Jurkat, Clone E6-1 (cell line): ENCODE data around the gene CRISP3. TPM values are rescaled to one million over a fixed set of nuclear protein-coding genes. Genes with fewer than 3 reads are reported as not detected.
"Not testable (repeated sequence)": the region's sequence is repeated elsewhere in the genome, so short reads cannot be mapped to it uniquely, and the experiment has no call there.

ENCODE experiments used
- DNase-seq: peaks from one replicate; pipeline ENCODE4 v3.0.0-alpha.2; 2011; ENCODE audit warnings: low read depth, low spot score
- H3K4me3 ChIP-seq: 2 replicates; pipeline ENCODE4 v1.5.1; 2011; ENCODE audit warnings: mild to moderate bottlenecking, low read length, control low read depth, moderate library complexity
- polyA plus RNA-seq: library from polyadenylated mRNA; unstranded; fragments of >200 nt; gene quantifications from one replicate; pipeline ENCODE4 v1.2.1, GENCODE V29; 2012; ENCODE audit warnings: missing spikeins; ENCODE audit not compliant: insufficient read length, insufficient read depth

The CRISP3 gene, protein sequence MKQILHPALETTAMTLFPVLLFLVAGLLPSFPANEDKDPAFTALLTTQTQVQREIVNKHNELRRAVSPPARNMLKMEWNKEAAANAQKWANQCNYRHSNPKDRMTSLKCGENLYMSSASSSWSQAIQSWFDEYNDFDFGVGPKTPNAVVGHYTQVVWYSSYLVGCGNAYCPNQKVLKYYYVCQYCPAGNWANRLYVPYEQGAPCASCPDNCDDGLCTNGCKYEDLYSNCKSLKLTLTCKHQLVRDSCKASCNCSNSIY
- not detected for polyA plus RNA-seq

DNA sequence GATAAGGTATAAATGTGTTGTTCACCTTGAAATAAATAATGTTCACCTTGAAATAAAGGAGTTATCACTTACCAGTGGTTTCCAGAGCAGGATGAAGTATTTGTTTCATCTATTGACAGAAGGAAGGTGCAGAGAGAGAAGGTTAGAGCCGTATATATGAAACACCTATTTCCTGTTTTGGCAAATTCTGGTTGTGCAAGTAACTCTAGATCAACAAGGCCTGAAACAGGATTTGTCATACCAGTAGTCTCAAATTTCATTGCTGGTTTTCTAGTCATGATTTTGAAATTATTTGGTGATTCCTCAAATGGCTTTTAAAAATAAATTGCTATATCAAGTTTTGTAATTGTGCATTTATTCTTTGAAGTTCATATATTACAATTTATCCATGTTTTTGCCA is at the start of gene CRISP3:
TSS of gene CRISP3 (minus strand) at position 130 of the 400 bp plus-strand sequence. CDS start at position 109, 21 bp downstream.
- no peak within 1 kb of the TSS for H3K4me3 ChIP-seq

DNA sequence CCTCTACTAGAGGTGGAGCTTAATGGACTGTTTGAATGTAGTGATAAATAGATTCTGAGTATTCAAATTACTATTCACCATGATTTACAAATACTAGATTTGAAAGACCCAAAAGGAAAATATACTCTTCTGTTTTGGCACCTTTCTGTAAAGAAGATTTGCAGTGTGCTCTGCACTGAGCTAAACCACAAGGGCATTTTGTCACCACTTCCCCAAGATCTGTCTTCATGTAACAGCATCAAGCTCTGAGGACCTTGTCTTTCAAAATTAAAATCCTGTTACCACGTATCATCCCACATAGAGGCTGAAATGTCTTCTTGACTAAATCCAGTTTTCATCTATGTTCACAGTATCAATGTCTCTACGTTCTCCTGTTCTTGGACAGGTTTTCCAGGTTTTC is 46.2 kb upstream of the CRISP3 start:
- no peak for DNase-seq
- H3K4me3 ChIP-seq: no peak overlapping the region

More for the DNA sequence above, at the start of gene CRISP3:
- DNase-seq: no peak

DNA sequence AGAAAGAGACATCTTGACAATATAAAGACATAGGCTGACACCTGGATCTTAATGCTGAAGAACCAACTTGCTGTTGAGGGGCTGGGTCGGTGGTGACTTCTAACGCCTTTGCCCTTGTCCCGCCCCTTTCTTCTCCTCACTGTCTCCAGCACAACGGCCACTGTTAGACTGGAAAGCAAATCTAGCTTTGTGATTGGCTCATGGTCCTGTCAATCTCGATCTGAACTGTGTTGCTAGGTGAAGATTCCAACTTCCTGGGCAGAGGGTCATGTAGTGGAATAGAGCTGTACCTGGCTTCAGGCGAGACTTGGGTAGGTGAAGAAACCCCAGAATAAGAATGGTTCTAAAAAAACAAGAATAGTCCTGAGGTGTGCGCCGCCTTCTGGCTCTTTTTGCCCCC is 43.0 kb upstream of the CRISP3 start, which contains the start of gene PGK2:
TSS of gene PGK2 (minus strand) at position 110 of the 400 bp plus-strand sequence. CDS start at position 12, 98 bp downstream.
- peak; percentile 30 for DNase-seq
- H3K4me3 ChIP-seq: no peak within 1 kb of the TSS

DNA sequence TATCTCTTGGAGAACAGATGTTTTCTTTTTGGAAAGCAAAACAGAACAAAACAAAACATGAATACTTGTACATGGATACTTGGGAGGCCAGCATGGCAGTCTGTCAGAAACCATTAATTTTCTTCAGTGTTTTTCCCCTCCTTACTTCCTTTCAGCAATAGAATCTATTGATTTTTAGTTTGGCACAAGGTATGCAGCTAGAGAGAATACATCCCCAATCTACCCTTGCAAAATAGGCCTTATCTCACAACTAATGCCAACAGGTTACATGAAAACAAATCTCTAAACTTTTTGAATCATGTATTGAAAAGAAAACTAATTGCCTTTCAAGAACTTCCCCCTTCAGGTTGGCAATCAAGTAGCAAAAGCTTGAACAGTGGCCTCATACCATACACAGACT is 40.1 kb upstream of the CRISP3 start:
- DNase-seq: no peak
- no peak overlapping the region for H3K4me3 ChIP-seq

DNA sequence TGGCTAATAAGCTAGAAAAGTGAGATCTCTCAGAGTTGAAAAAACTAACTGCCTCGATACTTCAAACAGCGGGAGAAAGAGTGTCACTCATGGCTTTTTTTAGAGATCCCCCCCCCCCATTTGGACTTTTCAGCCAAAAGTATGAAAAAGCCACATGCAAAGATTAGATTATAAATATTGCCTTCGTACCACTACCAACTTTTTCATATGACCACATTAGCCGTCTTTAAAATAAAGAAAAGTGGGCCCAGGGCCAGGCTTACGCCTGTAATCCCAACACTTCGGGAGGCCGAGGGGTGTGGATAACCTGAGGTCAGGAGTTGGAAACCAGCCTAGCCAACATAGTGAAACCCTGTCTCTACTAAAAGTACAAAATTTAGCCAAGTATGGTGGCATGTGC is 38.5 kb upstream of the CRISP3 start:
- DNase-seq: no peak
- no peak overlapping the region for H3K4me3 ChIP-seq

DNA sequence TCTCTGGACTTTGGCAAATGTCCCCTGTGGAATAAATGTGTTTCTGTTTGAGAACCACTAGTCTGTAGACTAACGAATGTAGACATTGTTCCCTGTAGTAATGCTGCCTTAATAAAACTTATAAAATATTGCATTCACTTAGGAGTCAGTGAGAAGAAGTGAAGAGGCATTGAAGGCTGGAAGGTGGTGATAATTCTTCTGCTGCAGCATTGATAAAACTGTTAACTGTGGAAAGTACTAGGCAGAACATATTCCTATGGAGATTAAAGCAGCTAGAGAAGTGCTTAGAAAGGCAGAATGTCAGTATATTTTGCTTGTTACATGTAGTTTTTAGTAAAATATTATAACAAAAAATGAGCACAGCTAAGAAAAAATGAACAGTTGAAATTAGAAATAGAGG is 38.1 kb upstream of the CRISP3 start:
- H3K4me3 ChIP-seq: no peak overlapping the region
- DNase-seq: no peak

DNA sequence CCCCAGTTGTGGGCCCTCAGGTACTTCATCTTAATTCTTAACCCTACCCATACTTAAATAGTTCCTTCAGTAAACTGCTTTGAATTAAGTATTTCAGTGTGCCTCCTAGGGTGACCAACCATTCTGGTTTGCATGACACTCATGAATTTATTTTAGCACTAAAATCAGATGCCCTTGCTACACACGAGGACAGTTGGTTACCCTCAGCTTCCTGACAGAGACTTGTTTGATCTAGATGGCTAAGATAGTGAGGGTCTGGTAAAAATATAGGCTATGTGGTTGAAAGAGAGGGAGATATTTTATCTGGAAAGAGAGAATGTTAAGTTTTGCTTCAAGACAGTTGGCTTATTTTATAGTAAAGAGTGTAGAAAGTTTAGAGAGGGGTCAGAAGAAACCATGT is 32.3 kb upstream of the CRISP3 start:
- no peak for DNase-seq
- H3K4me3 ChIP-seq: no peak overlapping the region

DNA sequence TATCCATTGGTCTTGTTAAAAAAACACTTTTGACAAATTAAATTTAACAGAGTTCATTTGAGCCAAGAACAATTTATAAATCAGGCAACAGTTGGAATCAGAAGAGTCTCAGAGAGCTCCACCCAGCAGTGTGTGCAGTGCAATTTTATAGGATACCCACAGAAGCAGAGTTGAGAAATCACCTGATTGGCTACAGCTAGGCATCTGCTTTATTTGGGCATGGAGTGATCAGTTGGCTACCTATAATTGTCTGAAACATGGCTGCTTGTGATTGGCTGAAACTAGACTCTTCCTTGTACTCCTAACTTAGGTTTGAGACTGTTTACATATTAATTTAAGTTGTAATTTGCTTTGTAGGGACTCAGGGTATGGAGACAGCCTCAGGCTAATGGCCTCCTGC is 30.9 kb upstream of the CRISP3 start:
- H3K4me3 ChIP-seq: no peak overlapping the region
- no peak for DNase-seq

DNA sequence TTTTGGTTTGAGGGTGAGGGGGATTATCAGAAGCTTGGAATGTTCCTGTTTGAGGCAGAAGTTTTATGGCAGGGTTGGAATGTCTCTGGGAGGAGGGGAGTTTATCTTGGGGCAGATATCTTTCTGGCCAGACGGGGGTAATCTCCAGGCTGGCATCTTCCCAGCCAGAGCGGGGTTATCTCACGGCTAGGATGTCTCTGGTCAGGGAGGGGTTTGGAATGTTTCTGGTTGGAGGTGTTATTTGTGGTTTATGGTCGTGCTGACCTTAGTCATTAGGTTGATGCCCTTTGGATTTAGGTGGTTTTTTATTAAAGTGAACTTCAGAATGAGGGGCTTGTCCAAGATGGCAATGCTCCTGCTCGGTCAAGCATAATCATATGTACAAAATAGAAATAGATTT is 28.1 kb upstream of the CRISP3 start:
- no peak for DNase-seq
- H3K4me3 ChIP-seq: no peak overlapping the region

DNA sequence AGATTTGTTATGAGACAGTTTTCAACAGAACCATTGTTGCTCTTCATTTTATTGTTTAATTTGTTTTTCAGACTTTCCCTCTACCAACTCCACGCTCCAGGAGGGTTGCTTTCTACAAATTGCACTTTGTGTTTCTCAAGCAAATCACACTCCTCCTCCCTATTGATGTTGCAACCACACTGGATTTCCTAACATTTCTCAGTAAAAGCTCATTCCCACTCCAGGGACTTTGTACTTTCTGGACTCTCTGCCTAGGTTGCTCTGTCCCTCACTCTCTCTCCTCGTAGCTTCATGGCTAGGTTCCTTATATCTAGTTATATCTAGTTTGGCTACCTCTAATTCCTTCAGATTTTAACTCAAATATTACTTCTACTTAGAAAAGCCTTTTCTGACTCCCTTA is 22.6 kb upstream of the CRISP3 start:
- DNase-seq: no peak
- no peak overlapping the region for H3K4me3 ChIP-seq

DNA sequence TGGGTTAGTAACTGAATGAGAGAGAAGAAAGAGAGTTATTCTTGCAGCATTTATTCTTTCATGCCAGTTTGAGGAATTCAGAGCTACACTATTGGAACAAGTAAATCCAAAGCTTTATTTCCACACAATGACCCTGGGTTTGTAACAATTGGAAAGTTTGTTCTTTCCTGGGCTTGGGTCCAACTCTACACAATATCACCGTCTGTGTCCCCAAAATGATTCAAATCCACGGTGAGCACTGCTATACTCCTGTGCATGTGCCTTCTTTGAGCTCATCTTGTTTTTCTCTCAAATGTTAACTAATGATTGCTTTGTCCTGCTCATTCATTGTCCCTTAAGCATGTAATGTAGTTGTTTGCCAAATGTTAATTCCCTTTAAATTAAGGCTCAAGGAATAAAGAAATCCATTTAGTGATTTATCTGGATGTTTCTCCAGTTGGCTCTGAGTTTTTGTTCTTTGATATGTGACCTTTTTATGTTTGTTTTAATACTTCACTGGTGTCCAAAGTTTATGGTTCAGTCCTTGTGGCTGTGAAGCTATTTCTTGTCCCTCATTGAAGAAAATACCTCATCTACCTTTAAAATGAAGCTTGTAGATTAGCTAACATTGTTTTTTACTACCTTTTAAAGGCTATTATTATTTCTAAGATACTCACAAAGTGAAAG is 20.5 kb upstream of the CRISP3 start:
- no peak overlapping the region for H3K4me3 ChIP-seq
- no peak for DNase-seq

DNA sequence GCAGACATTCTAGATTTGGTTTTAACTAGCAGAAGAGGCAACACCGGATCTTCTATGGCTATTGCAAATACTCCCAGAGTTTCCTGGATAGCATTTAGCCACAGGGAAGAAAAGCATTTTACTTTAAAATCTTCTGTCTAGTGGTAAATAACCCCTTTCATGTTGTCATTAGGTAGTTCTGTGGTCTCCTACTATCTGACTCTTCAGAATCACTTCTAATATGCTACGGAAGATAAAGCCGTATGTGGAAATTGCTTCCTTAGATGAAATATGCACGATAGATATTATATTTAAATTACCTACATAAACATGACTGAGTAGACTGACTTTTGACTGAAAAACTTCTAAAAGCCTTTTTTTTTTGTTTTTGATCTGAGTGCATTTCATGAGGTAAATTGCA is 759 bp downstream of the CRISP3 start:
- H3K4me3 ChIP-seq: no peak overlapping the region
- DNase-seq: no peak

DNA sequence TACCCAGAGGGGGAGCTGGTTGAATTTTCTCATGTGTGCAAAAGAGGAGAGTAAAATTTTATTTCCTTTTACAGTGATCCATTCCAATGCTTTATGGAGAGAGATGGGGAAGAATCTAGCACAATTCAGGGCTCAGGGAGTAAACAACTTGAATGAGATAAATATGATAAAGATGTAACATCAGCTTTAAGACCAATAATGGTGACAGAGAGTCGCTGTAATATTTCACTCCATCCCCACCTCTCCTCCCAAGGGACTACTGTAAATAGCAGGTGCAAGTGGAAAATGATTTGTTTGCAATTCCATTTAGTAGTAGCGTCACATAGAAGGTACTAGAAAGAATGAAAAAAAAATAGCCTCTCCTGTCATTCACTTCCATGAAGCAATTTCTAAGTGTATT is 4.8 kb downstream of the CRISP3 start:
- no peak for DNase-seq
- no peak overlapping the region for H3K4me3 ChIP-seq

DNA sequence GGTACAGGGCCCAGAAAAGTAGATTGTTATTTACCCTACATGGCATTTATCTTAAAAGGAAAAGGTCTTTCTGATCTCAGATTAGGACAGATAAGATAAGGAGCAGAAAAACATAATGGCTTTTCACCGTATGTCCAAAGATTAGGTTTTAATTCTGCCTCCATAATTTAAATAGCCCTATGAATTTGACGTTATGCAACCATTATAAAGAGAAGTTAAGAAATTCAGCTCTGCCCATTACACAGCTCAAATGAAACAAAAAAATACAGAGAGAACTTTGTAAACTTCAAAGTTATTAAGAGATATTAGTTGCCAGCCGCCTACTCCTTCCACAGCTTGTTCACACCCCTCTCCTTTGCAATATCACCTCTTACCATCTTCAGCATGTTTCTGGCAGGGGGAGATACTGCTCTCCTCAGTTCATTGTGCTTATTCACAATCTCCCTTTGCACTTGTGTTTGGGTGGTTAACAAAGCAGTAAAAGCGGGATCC is 8.1 kb downstream of the CRISP3 start:
- no peak for DNase-seq
- no peak overlapping the region for H3K4me3 ChIP-seq

DNA sequence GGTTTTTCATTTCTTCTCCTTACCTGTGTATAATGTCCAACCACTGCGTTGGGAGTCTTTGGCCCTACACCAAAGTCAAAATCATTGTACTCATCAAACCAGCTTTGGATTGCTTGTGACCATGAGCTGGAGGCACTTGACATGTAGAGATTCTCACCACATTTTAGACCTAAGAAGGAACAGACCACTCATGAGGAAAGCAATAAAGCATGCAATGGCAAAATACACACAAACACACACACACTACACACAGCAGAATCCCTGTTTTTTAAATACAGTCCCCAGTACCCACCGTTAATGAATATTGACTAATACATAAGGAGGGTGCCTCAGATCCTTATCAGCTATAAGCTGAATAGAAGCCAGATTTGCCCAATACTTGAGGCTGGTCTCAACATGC is 10.5 kb downstream of the CRISP3 start:
- DNase-seq: no peak
- H3K4me3 ChIP-seq: no peak overlapping the region

DNA sequence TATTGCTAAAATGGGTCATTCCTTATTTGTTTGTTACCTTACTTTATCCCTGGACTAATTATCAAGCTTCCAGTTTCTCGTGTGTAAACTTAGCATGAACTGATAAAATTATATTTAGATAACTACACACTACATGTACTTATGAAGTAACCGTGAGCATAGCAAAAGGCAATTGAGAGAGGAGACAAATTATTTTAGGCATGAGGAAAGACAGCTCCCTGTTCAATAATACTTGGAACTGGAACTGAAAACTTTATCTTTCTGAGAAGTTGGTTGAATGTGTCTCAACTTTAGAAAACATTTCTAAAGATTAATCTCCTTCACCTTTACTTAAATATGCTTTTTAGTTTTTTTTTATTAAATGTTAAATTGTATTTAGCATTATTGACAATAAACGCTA is 11.4 kb downstream of the CRISP3 start:
- no peak overlapping the region for H3K4me3 ChIP-seq
- DNase-seq: no peak

DNA sequence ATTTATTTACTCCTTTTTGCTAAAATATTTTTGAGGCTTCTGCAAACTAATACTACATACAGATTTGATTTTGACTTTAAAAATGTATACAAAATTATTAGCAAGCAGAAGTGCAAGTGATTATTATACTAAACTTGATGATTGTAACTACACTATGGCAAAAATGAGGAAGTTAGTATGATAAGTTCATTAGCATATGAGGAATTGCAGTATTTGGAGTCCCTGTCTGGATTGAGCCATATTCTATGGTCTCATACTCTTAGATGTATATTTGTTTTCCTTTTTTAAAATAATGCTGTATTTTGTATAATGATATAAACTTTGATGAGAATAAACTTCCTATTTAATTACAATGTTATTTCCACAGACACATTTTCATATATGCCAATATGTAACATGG is 13.9 kb downstream of the CRISP3 start:
- DNase-seq: no peak
- no peak overlapping the region for H3K4me3 ChIP-seq

DNA sequence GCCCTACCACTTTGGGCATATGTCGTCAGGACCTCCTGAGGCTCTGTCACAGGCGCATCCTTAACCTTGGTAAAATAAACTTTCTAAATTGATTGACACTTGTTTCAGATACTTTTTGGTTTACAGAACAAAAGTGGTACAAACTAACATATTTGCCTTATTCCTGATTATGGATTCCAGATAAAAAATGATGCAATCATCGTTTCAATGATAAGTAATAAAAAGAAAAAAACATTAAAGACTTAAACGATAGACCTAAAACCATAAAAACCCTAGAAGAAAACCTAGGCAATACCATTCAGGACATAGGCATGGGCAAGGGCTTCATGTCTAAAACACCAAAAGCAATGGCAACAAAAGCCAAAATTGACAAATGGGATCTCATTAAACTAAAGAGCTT is 20.3 kb downstream of the CRISP3 start:
- DNase-seq, H3K4me3 ChIP-seq: not testable (repeated sequence)

DNA sequence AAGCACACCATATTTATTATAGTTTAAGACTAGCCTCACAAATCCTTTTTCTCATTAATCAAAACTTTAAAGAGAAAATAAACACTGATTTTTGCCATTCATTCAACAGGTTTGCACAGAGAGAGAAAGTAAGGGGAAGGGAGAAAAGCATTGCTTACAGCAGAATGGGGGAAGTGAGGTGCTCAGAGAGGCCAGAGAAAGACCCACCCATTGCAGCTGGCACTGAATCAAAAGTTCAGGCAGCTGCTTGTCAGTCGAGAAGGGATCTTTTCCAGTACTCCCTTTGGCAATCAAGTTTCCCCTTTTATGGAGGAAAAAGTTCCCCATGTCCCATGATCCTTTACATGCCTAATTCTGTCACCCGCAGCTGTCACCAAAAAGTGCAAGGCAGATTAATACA is 22.9 kb downstream of the CRISP3 start:
- DNase-seq: no peak
- no peak overlapping the region for H3K4me3 ChIP-seq

DNA sequence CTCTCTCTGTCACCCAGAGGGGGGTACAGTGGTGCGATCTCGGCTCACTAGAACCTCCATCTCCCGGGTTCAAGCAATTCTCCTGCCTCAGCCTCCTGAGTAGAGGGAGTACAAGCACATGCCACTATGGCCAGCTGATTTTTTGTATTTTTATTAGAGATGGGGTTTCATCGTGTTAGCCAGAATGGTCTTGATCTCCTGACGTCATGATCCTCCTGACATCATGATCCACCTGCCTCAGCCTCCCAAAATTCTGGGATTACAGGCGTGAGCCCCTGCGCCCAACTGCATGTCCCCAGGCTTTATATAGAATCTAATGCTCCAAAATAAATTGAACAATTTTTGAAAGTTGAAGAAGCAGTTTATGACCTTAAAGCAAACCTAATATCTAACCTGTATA is 23.8 kb downstream of the CRISP3 start:
- DNase-seq: no peak
- H3K4me3 ChIP-seq: no peak overlapping the region

DNA sequence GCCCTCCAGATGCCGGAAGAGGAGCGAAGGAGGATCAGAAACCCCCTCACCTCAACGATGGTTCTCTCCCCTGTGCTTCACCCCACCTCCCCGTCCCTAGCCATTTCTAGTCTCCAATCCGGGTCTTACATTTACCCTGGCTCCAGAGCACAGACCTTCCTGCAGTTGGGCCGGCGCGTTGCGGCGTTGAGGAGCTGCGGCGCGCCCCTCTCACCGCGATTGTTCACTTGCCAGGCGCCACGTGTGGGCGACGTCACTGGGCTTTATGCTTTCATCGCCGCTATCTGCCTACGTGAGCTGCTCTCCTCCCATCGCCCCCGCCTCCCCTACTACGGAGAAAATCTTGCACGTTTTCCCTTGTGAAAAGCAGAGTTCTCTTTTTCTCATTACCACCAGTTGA is 30.8 kb downstream of the CRISP3 start, which contains the start of gene CRISP2:
TSS of gene CRISP2 (minus strand) at position 198 of the 400 bp plus-strand sequence. CDS start 4,347 bp downstream, outside the sequence.
- H3K4me3 ChIP-seq: no peak within 1 kb of the TSS
- no peak for DNase-seq
